OCI-LY3 (cell line): Measurements from ENCODE around the gene HIVEP3.

Source experiments
- H2AFZ ChIP-seq: fragments of 200-600, 300-600 bp; shearing (Covaris generic); 2 replicates; pipeline ENCODE4 v1.6.0; 2014; ENCODE audit warnings: antibody characterized with exemption, low read depth, low read length
- H3K27ac ChIP-seq: fragments of 200-600, 300-600 bp; sonication (generic); 2 replicates; pipeline ENCODE4 v1.5.1; 2014; ENCODE audit warnings: mild to moderate bottlenecking, low read length, moderate library complexity, mixed read lengths
- H3K27me3 ChIP-seq: fragments of 200-600, 300-600 bp; sonication (generic); 2 replicates; pipeline ENCODE4 v1.6.1; 2014; ENCODE audit warnings: low read depth, low read length, mixed read lengths
- H3K36me3 ChIP-seq: fragments of 200-600, 300-600 bp; sonication (generic); replicated peaks from 2 replicates; pipeline ENCODE3; 2014; ENCODE audit warnings: low read depth, low read length, mixed read lengths
- H3K4me1 ChIP-seq: fragments of 300-600, 200-600 bp; sonication (generic); 2 replicates; pipeline ENCODE4 v1.6.1; 2014; ENCODE audit warnings: low read length, mixed read lengths
- H3K4me2 ChIP-seq: fragments of 200-600, 300-600 bp; sonication (generic); 2 replicates; pipeline ENCODE4 v1.6.1; 2014; ENCODE audit warnings: low read length, mixed read lengths
- H3K4me3 ChIP-seq: fragments of 300-600, 200-600 bp; sonication (generic); 2 replicates; pipeline ENCODE4 v1.5.1; 2014; ENCODE audit warnings: antibody characterized with exemption, mild to moderate bottlenecking, low read length, moderate library complexity
- H3K79me2 ChIP-seq: fragments of 300-600, 200-600 bp; shearing (Covaris generic); 2 replicates; pipeline ENCODE4 v1.6.1; 2014; ENCODE audit warnings: mild to moderate bottlenecking, low read length, mixed read lengths
- H3K9ac ChIP-seq: fragments of 300-600, 200-600 bp; shearing (Covaris generic); 2 replicates; pipeline ENCODE4 v1.6.0; 2014; ENCODE audit warnings: mild to moderate bottlenecking, low read length, moderate library complexity
- H3K9me3 ChIP-seq: fragments of 200-600, 300-600 bp; shearing (Covaris generic); 2 replicates; pipeline ENCODE4 v1.6.1; 2014; ENCODE audit warnings: low read length, mixed read lengths; ENCODE audit not compliant: insufficient read depth
- H4K20me1 ChIP-seq: fragments of 200-600, 300-600 bp; sonication (generic); 2 replicates; pipeline ENCODE4 v1.6.1; 2016; ENCODE audit warnings: low read length, mixed read lengths; ENCODE audit not compliant: insufficient read depth
- CTCF ChIP-seq: fragments of 200-600, 300-600 bp; sonication (generic); IDR thresholded peaks from 2 replicates; pipeline ENCODE4 v1.5.1; 2014; ENCODE audit warnings: antibody characterized with exemption, low read length, low read depth
- EZH2phosphoT487 ChIP-seq: fragments of 200-600 bp; shearing (Covaris generic); IDR thresholded peaks from 2 replicates; pipeline ENCODE4 v1.6.1; 2018; ENCODE audit warnings: antibody characterized with exemption, mixed run types, low read depth

The HIVEP3 gene

GRCh38 chr1:41789661-41790330 is 128.9 kb downstream of the HIVEP3 start:
- Histone ChIP-seq H4K20me1 (no peaks in the 10 kb centered on the region), H3K27me3 (no peaks in the 10 kb centered on the region), H3K79me2 (no peaks in the 10 kb centered on the region), H3K4me2 (no peak overlapping the region), H3K36me3 (no peaks in the 10 kb centered on the region), H3K4me3 (no peak overlapping the region), H3K4me1 (peaks cover 50% of the 10 kb centered on the region), H3K9ac (no peak overlapping the region), H2AFZ (no peak overlapping the region), H3K27ac (no peak overlapping the region), H3K9me3 (no peaks in the 10 kb centered on the region)
- TF ChIP-seq EZH2phosphoT487 (no peak), CTCF (no peak)

GRCh38 chr1:41788427-41788826 is 130.3 kb downstream of the HIVEP3 start:
- Histone ChIP-seq H3K4me2 (no peak overlapping the region), H3K4me3 (no peak overlapping the region), H3K79me2 (no peaks in the 10 kb centered on the region), H3K27me3 (no peaks in the 10 kb centered on the region), H3K4me1 (peaks cover 38% of the 10 kb centered on the region), H3K9me3 (no peaks in the 10 kb centered on the region), H4K20me1 (no peaks in the 10 kb centered on the region), H3K36me3 (no peaks in the 10 kb centered on the region), H2AFZ (no peak overlapping the region), H3K9ac (no peak overlapping the region), H3K27ac (no peak overlapping the region)
- TF ChIP-seq CTCF (no peak), EZH2phosphoT487 (no peak)

GRCh38 chr1:41784531-41785274 is 134.0 kb downstream of the HIVEP3 start:
- Histone ChIP-seq H3K4me3 (no peak overlapping the region), H2AFZ (no peak overlapping the region), H3K79me2 (no peaks in the 10 kb centered on the region), H4K20me1 (no peaks in the 10 kb centered on the region), H3K4me2 (no peak overlapping the region), H3K4me1 (peaks cover 14% of the 10 kb centered on the region), H3K36me3 (no peaks in the 10 kb centered on the region), H3K9me3 (no peaks in the 10 kb centered on the region), H3K27ac (no peak overlapping the region), H3K27me3 (no peaks in the 10 kb centered on the region), H3K9ac (no peak overlapping the region)
- TF ChIP-seq EZH2phosphoT487: no peak
- TF ChIP-seq CTCF: no peak

GRCh38 chr1:41783189-41783639 is 135.5 kb downstream of the HIVEP3 start:
- Histone ChIP-seq H3K9me3 (no peaks in the 10 kb centered on the region), H3K36me3 (no peaks in the 10 kb centered on the region), H3K4me1 (peaks cover 6% of the 10 kb centered on the region; the same call in 1 of the 2 replicates), H3K27me3 (no peaks in the 10 kb centered on the region), H3K4me3 (no peak overlapping the region), H2AFZ (no peak overlapping the region), H3K79me2 (no peaks in the 10 kb centered on the region), H3K27ac (no peak overlapping the region), H3K9ac (no peak overlapping the region), H4K20me1 (no peaks in the 10 kb centered on the region), H3K4me2 (no peak overlapping the region)
- TF ChIP-seq CTCF: no peak
- no peak for TF ChIP-seq EZH2phosphoT487
